HL-60 (cell line): ENCODE results near the gene BEND3.

Experiments
- POLR2AphosphoS5 ChIP-seq: IDR thresholded peaks from 2 replicates; pipeline ENCODE4 v1.6.1; 2012; ENCODE audit warnings: low read depth
- TF ChIP-seq, protein P1 (sequence below): IDR thresholded peaks from one replicate; pipeline ENCODE4 v1.5.1; 2011; ENCODE audit warnings: low read length, control low read depth, inconsistent platforms; ENCODE audit not compliant: insufficient read depth
- TF ChIP-seq, protein P2 (sequence below): IDR thresholded peaks from 2 replicates; pipeline ENCODE4 v1.6.1; 2012; ENCODE audit warnings: low read depth; ENCODE audit not compliant: insufficient replicate concordance

DNA sequence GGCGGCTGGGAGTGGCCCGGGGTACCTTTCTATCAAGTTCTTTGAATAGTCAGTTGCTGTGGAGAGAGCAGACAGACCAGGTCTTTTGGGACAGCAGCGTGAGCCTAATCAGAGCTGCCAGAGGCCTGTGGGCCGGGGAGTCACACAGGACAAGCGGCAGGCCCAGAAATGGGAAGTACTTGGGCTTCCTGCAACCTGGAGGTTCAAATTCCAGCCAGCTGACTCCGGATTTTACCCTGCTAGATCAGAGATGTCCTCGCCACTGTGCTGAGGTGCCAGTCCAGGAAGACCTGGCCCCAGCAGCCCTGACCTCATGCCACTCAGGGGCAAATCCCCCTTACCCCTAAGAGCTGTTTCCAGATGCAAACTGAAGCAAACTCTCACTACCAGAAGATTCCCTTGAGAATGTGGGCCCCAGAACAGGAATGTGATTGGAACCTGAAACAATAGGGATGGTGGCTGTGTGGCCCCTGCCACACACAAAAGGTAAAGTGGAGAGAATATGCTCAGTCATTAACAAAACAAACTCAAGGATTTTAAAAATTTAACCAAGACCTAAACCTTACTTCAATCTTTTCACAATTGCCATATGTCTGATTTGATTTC, 9.7 kb downstream of the BEND3 start:
- TF ChIP-seq, protein P1, sequence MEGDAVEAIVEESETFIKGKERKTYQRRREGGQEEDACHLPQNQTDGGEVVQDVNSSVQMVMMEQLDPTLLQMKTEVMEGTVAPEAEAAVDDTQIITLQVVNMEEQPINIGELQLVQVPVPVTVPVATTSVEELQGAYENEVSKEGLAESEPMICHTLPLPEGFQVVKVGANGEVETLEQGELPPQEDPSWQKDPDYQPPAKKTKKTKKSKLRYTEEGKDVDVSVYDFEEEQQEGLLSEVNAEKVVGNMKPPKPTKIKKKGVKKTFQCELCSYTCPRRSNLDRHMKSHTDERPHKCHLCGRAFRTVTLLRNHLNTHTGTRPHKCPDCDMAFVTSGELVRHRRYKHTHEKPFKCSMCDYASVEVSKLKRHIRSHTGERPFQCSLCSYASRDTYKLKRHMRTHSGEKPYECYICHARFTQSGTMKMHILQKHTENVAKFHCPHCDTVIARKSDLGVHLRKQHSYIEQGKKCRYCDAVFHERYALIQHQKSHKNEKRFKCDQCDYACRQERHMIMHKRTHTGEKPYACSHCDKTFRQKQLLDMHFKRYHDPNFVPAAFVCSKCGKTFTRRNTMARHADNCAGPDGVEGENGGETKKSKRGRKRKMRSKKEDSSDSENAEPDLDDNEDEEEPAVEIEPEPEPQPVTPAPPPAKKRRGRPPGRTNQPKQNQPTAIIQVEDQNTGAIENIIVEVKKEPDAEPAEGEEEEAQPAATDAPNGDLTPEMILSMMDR: no peak
- TF ChIP-seq, protein P2, sequence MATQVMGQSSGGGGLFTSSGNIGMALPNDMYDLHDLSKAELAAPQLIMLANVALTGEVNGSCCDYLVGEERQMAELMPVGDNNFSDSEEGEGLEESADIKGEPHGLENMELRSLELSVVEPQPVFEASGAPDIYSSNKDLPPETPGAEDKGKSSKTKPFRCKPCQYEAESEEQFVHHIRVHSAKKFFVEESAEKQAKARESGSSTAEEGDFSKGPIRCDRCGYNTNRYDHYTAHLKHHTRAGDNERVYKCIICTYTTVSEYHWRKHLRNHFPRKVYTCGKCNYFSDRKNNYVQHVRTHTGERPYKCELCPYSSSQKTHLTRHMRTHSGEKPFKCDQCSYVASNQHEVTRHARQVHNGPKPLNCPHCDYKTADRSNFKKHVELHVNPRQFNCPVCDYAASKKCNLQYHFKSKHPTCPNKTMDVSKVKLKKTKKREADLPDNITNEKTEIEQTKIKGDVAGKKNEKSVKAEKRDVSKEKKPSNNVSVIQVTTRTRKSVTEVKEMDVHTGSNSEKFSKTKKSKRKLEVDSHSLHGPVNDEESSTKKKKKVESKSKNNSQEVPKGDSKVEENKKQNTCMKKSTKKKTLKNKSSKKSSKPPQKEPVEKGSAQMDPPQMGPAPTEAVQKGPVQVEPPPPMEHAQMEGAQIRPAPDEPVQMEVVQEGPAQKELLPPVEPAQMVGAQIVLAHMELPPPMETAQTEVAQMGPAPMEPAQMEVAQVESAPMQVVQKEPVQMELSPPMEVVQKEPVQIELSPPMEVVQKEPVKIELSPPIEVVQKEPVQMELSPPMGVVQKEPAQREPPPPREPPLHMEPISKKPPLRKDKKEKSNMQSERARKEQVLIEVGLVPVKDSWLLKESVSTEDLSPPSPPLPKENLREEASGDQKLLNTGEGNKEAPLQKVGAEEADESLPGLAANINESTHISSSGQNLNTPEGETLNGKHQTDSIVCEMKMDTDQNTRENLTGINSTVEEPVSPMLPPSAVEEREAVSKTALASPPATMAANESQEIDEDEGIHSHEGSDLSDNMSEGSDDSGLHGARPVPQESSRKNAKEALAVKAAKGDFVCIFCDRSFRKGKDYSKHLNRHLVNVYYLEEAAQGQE: no peak
- no peak for TF ChIP-seq POLR2AphosphoS5
